HG03280 (cell line): Measurements from ENCODE around the gene NRG2.

Source experiments
- ATAC-seq: cut with Tn5 transposase; IDR thresholded peaks from one replicate; pipeline ENCODE4 v1.9.1; 2021; ENCODE audit warnings: mild to moderate bottlenecking, moderate library complexity; ENCODE audit not compliant: unreplicated experiment

Gene NRG2

DNA sequence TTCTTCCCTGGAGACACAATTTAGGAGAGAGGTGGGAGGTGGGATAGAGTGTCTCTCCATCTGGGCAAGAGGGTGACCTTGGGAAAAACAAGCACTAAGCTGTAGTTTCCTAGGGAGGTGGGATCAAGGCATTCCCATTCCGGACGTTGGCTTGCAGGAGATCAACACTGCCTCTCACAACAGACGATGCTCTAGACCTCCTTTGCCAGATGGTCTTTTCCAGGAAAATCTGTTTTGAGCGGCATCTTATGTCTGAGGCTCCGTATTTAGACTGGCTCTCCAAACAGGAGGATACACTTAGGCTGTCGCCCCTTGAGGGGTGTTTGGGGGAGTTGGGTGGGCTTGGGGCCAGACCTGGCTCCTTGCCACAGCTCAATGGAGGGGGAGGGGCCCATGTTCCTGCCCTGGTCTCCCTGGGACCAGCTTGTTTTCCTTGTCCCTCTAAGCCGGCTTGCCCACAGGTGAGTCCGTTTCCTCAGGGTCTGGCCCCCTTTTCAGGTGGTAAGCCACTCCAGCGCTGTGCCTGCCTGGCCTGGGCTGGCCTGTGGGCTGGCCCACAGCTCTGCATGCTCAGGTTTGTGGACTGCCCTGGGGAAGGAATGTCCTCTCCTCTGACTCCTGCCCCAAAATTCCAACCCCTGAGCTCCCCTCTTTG is 245.1 kb downstream of the NRG2 start:
- no peak for ATAC-seq

DNA sequence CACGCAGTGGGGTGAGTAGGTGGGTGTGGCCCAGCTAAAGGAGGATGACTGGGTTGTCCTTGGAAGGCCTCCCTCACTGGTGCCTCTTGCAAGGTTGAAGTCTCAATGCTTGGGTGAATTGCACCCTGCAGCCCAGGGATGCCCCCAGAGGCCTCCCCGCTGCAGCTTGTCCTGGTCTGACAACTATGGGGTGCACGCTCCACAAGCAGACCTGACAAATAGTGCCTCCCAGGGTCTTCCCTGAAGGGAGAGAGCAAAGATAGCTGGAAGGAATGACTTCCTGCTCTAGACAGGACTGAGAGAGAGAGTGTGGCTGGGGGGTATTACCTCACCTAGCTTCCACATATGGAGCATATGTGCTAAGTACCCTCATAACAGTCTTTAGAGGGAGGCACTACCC is 245.8 kb downstream of the NRG2 start:
- no peak for ATAC-seq
